NK-92 treated with Interleukin-12 subunit alpha and Interleukin-12 subunit beta, amount 100 ng/mL, for 24 hours (cell line): ENCODE data around the gene PRKG1.
"Not testable (repeated sequence)": the region's sequence is repeated elsewhere in the genome, so short reads cannot be mapped to it uniquely, and the experiment has no call there.

Experiments used
- DNase-seq: peaks from one replicate; lab custom pipeline; 2025; lab: John Stamatoyannopoulos, UW

PRKG1 gene

DNA sequence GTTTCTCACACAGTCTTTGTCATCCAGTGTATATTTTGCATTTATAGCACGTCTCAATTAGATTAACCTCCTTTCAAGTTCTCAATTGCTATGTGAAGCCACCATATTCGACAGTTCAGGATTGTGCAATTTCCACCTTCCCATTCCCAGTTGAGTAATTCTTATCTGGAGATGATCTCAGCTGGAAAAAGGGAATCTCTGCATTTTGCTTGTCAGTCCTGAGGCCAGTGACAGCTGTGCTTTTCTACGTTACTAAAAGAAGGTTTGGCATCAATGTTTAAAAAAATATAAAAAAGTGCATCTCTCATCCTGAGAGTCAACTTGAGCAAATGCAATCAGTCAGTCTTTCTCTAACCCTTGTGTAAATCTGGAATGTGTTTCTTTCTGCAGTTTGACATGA is 247.7 kb downstream of the PRKG1 start:
- no peak for DNase-seq

DNA sequence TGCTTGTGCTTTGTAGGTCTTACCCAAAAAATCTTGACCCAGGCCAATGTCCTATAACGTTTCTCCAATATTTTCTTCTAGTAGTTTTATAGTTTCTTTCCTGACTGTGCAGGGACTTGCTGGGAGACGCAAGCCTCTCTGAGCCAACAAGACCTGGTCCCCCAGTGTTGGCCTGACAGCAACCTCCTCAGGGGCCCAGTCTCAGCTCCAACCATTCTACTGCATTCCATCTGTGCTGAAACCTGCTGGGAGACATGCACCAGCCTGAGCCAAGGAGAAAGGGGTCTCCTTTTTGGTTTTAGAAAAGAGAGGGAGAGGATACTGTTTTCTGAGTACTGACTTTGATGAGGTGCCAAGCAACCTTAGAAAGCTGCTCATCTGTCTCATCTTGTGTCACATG is 251.4 kb downstream of the PRKG1 start:
- no peak for DNase-seq

DNA sequence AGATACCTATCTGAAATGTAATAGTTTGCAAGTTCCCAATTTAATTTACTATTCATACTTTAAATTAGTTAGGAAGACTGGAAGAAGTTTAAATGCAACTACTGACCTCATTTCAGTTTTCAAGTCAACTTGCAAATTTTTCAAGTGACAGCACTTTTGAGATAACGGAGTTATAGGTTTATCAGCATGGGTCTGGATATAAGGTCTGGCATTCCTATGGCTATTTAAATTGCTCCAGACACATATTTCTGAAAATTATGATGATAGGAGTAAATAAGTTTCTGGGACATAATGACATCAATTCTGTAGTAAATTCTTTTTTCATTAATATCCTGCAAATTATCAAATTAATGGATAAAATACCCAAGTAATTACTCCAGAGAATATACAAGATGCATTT is 251.9 kb downstream of the PRKG1 start:
- DNase-seq: no peak

DNA sequence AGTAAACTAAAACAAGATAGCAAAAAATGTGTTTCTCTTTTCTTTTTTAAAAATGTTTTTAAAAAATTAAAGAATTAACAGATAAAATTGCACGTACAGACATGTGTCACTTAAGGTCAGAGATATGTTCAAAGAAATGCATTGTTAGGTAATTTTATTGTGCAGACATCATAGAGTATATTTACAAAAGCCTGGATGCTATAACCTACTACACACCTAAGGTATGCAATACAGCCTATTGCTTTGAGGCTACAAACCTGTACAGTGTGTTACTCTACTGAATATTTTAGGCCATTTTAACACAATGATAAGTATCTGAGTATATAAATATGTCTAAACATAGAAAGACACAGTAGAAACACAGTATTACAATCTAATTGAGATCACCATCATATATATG is 253.1 kb downstream of the PRKG1 start:
- DNase-seq: no peak

DNA sequence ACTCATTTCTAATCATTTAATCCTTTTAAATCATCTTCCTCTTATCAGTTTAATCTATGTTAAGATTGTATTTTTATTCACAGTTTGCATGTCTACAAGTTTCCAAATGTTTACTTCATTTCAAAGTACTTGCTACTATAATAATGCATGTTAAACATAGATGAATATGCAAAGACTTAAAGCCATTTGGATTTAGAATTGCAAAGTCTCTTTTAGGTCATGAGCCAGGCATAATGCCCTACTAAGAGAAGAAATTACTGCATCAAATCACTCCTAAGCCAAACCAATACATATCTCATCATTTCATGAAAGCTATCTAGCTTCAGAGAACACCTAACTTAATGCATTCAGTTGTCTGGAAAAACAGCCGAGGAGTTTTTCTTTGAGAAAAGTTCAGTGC is 266.1 kb downstream of the PRKG1 start:
- DNase-seq: no peak

DNA sequence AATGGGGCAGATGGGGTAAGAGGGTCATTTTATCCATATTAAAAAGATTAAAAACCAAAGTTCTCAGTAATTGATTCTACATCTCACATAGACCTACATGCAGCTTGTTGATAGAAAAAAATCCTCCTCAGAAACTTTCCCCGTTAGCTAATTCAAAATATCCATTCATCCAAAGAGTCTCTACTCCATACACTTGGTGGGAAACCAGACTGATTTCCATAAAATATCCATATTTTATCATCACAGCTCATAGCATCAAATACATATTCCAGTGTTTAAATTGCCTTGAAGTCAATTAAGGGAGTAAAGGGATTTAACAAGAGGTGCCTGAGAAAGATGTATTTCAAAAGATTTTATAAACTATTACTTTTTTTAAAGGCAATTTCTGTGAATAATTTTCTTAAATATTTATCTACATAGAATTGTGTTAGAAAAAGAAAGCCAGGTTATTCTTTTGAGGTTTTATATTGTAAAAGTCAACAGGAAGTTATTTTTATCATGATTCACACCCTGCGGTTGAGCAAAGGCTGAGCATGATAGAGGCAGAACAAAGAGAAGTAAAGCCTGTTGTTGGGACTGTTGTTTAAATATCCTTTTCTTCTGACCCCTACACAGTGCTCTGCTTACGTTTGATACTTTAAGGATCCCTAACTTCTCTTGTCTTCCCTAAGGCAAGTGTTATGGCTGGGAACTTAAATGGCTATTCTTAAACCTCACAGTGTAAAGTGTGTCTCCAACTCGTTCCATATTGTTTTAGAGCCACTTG is 266.7 kb downstream of the PRKG1 start:
- DNase-seq: no peak

DNA sequence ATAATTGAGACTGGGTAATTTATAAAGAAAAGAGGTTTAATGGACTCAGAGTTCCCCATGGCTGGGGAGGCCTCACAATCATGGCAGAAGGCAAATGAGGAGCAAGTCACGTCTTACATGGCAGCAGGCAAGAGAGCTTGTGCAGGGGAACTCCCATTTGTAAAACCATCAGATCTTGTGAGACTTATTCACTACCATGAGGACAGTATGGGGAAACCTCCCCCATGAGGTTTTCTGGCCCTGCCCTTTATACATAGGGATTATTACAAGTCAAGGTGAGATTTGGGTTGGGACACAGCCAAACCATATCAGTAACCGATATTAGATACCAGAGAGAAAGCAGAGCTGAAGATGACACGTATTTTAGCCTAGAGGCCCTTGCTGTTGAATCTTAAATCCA is 267.5 kb downstream of the PRKG1 start:
- not testable (repeated sequence) for DNase-seq

DNA sequence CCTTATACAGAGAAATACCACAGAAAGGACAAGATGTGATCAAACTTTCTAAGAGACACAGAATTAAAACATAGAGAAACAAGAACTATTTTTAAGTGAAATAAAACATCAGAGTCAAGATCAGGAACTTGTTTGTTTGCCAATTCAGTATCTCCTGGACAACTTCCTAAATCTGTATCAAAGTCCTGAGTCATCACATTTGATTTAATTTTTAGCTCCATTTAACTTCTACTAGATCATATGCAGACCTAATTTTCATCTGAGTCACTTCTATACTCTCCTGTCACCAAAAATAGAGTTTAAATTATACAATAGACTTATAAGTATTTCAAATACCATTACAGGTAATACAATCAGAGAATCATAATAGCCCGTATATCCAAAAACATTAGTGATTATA is 268.1 kb downstream of the PRKG1 start:
- no peak for DNase-seq

DNA sequence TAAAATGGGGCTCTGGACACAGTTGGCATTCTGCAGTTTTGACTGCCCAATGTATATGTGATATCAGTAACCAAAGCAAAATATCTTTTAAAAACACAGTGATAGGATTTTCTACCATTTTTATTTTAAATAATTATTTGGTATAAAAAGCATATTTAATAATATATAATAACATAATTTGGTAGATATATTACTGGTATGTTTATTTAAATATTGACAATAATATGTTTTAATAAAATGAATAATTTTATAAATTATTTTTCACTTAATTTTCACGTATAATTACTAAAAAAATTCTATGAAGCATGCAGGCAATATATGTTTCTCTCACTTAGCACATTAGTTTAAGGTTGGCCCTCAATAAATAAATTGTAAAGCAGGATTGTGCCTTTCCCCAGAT is 269.1 kb downstream of the PRKG1 start:
- no peak for DNase-seq

DNA sequence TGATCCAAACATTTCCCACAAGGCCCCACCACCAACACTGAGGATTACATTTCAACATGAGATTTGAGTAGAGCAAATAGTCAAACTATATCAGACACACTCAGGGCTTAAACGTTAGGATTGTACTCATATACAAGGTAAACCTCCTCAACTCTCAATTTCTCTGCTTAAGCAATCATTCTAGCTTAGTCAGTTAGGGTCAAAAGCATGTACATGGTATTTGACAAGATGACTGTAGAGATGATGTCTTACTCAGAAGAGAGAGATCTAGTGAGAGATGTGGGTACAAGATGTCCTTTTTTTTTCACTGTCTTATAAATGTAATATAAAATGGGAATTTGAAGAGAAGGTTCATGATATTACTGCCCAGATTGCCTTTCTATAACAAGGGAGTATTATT is 270.1 kb downstream of the PRKG1 start:
- DNase-seq: no peak

DNA sequence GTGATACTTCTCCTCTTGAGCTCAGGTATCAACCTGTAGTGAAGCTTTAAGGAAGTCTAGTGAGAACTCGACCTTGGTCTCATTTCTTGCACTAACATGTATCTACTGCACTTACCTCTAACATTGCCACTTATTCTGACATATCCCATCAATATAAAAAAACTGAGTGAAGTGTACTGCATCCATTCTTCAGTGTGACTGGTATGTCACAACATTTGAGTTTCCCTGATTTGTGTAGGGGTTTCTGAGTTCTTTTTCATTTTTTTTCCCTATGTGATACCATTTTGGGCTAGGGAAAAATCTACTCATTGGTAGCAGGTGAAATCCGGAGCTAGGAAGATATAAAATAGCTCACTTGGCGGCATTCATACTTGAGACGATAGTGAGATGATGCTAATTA is 274.3 kb downstream of the PRKG1 start:
- no peak for DNase-seq

DNA sequence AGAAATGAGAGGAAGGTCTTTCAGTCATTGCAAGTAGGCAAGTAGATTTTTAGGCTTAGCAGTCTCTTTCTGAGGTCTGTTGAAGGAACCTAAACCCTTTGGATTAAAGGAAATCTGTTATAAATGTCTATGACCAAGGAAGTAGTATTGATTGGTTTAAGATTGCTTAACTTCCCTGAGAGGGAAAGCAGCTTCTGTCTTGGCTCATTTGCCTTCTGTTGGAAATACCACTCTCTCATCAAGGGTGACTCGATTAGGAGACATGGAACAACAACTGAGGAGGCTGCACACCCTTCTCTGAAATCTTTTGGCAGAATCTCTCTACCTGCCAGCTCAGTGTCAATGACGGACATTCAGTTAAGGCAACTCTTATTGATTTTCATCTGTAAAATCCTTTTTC is 282.9 kb downstream of the PRKG1 start:
- DNase-seq: no peak

DNA sequence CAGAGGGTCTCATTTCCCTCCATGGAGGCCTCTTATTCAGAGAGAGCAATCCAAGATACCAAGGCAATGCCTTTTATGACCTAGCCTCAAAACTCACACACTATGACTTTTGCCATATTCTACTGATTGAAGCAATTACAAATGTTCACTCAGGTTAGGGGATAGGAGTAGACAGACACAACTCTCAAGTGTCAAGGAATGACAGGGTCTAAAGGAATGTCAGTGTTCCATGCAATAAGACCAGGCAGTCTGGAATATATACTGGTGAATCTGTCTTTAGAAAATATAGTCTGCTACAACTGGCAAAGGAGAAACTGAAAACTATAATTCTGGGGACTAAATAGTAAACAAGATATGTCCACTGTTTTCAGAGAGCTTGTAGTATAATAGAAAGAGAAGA is 283.9 kb downstream of the PRKG1 start:
- no peak for DNase-seq

DNA sequence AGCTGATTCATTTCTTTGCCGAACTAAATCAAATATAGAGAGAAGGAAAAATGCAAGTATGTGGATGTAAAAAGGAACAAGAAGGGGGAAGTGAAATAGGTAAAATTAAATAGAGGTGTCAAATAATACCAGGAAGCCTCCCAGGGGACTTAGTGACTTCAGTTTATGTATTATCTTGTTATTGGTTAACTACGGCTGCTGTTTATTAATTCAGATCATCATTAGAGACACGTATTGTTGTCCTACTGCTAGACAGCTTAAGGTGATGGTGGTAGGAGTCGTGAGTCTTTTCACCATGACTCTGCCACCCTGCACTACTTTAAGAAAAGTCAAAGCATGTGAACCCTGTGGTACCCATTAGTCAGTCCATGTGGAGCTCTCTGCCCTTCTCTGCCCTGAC is 289.1 kb downstream of the PRKG1 start:
- no peak for DNase-seq

DNA sequence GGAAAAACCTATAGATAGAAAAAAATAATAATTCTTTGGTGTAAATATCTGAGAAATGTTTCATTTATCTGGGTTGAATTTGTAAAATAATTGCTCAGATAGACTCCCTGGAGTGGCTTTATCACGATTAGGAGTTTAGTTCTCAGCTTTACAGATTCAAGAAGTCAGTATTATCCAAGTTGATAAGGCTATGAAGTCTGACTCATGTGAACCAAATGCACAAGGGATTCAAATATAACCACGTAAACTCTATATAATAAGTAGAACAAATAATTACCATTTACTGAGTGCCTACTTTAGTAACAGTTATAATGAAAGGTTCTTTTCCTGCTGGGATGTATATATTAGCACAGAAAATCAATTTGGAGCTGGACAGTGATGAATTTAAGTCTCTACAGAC is 290.4 kb downstream of the PRKG1 start:
- no peak for DNase-seq

DNA sequence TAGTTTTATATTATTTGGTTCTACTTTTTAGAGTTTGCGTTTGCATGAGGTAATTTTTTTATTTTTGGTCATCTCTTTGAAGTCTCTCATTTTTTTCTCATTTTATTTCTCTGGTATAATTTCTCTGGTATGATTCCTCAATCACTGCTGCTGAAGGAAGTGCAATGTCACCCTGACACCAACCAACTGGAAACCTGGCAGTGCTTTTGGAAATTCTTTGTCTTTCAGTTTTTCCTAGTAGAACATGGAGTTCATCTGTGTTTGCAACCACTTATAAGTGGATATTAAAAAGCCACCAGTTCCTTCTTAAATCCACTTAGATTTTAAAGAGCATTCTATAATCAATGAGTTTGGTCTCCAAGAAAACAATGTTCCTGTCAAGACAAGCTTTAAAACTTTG is 291.8 kb downstream of the PRKG1 start:
- no peak for DNase-seq

DNA sequence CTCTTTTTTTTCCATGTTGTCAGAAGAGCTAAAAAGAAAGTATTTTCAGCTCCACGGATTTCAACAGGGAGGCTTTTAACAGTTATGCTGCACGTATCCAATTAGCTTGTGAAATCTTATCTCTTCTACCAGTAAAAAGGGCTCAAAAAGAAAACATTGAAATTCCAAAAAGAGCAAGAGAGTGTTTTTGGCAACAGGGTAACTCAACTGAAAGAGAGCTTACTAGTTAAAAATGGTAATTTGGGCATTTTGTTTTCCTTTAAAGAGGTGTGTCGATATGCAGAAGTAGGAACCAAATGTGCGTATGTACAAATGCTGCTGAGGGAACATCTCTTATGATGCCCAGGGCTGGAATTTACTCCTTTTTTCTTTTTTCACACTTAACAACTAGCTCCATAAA is 292.8 kb downstream of the PRKG1 start:
- DNase-seq: no peak

DNA sequence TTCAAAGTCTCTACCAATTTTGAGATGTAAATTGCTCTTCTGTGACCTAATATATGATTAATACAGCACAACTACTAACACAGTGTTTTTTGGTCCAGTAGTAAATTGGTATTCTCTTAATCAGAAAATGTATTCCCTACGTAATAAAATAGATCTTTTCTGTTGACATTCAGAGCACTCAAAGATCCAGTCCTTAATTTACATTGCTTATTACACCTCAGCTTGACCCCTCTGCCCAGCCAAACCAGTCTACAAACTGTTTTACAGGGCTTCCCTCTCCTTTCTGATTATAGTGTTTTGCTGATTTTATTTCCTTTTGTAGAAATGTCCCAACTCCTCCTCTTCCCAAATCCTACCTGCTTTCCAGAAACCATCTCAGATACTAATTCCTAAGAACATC is 293.4 kb downstream of the PRKG1 start:
- no peak for DNase-seq

DNA sequence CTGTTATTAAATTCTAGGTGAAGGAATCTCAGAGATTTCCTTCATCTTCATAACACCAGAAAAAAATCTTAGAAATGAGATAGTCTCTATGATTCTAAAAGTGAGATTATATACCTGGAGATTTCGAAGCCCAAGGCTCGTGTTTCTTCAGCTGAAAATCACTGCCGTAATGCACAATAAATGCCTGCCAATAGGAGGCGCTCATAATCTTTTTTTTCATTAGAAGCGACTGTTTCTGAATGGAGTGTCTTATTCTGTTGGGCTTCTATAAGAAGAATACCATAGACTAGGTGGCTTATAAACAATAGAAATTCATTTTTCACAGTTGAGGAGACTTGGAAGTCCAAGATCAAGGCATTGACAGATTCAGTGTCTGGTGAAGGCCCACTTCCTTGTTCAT is 294.7 kb downstream of the PRKG1 start:
- no peak for DNase-seq

DNA sequence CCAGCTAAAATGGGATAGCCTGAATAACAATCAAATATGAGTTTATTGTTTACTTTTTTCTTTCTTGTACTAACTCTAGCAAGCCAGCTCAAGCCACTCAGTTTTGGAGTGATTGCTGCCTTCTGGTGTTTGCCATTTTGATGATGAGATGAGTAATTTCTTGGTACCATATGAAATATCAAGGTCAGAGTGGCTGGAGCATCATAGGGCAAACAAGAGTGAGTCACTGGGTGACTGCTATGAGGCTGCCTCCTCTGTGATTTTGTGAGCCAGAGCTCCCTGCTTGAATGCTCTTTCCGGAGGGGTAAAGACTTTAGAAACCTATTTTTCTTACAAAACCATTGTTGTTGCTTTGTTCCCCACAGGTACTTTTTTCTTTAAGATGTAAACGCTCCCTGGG is 295.6 kb downstream of the PRKG1 start:
- DNase-seq: no peak

DNA sequence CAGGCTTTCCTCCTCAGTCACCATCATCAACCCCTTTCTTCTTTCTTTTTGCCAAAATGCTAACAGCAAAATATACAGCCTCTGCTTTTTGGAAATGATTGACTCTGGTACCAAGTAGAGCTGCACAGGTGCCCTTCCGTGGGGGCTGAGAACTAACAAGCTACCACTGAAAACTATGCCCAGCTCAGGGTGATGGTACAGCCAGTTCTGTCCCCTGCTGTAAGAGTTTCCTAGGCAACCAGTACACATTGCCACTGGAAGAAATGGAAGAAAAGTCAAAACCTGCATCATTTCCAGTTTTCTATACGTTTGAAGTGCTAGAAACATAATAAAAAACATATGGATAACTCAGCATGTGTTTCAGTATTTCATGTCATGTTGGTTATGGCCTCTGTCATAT is 297.5 kb downstream of the PRKG1 start:
- DNase-seq: no peak

DNA sequence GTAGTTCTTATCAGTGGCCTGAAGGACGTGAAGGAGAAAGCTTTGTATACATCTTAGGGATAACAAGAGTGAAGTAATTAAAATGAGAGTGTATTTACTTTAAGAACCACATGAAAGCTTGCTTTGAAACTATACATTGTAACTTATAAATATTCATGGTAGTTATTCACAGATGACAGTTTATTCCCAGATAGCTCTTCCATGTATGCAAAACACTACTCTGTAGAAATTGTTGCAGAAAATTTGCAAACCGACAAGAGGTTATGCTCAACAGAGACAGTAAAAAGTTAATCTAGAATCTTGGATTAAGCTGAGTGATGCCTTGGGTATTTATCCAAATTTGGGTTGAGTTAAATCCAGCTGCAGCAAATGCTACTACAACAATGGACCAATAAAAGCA is 301.5 kb downstream of the PRKG1 start:
- no peak for DNase-seq

DNA sequence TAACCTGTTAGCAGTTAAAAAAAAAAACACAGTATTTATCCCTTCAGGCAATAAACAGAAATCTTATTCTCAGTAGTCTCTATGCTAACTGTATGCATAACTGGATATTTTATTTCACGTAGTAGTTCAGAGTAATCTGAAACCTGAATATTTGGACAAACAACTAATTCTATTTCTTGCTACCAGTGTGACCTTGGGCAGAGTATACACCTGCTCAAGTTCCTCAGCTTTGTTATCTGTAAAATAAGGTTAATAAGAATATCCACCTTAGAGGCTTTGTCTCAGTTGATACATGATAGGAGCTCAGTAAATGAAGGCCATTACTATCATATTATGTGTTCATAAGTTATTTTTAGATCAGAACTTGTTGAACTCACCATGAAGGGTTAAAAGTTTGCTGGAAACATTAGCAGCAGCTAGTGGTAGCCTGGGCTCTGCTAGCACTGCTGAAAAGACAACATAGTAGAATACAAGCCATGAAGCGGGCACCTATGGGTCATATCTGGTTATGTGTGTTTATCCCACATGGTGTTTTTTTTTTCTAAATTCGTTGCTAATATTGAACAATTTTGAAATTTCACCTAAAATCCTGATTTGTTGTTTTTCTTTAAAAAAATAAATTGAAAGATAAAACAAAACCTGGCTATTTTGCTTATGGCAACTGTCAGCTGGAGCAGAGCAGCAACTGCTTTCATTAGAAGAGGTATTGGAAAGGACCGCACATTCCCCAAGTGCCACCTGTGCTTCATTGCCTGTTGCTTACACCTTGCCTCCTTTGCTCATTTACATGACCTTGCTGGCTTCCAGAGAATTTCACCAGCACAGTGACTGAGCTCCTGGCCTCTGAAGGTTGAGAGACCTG is 303.0 kb downstream of the PRKG1 start:
- DNase-seq: no peak
